Measurements from ENCODE around the gene TEX29.

TEX29 gene

GRCh38 chr13:111370570-111371535 lies 50.4 kb downstream of the TEX29 start:
- no peak for DNase-seq (ENCODE audit: low read depth)

- no peak for DNase-seq (ENCODE audit: low read depth)
Measured at GRCh38 chr13:111371720-111372119, 51.3 kb downstream of the TEX29 start.

GRCh38 chr13:111372651-111373425 lies 52.4 kb downstream of the TEX29 start:
- no peak for DNase-seq (ENCODE audit: low read depth)

GRCh38 chr13:111373486-111373885 lies 53.0 kb downstream of the TEX29 start:
- no peak for DNase-seq (ENCODE audit: low read depth)

GRCh38 chr13:111380431-111380830 lies 60.0 kb downstream of the TEX29 start:
- no peak for DNase-seq (ENCODE audit: low read depth)

GRCh38 chr13:111382411-111382810 lies 62.0 kb downstream of the TEX29 start:
- DNase-seq (ENCODE audit: low read depth): no peak

GRCh38 chr13:111382877-111383276 lies 62.4 kb downstream of the TEX29 start:
- no peak for DNase-seq (ENCODE audit: low read depth)

GRCh38 chr13:111383591-111384440 lies 63.4 kb downstream of the TEX29 start:
- no peak for DNase-seq (ENCODE audit: low read depth)

GRCh38 chr13:111384441-111385182 lies 64.2 kb downstream of the TEX29 start:
- DNase-seq (ENCODE audit: low read depth): no peak

- DNase-seq (ENCODE audit: low read depth): no peak
Measured at GRCh38 chr13:111385183-111385857, 64.9 kb downstream of the TEX29 start.

- no peak for DNase-seq (ENCODE audit: low read depth)
Measured at GRCh38 chr13:111387026-111387871, 66.8 kb downstream of the TEX29 start.

- DNase-seq (ENCODE audit: low read depth): no peak
Measured at GRCh38 chr13:111387945-111388600, 67.6 kb downstream of the TEX29 start.

GRCh38 chr13:111388851-111389500 lies 68.5 kb downstream of the TEX29 start:
- DNase-seq (ENCODE audit: low read depth): no peak

- no peak for DNase-seq (ENCODE audit: low read depth)
Measured at GRCh38 chr13:111389621-111390521, 69.4 kb downstream of the TEX29 start.

- DNase-seq (ENCODE audit: low read depth): no peak
Measured at GRCh38 chr13:111390522-111391270, 70.3 kb downstream of the TEX29 start.

- no peak for DNase-seq (ENCODE audit: low read depth)
Measured at GRCh38 chr13:111392486-111392885, 72.0 kb downstream of the TEX29 start.

- no peak for DNase-seq (ENCODE audit: low read depth)
Measured at GRCh38 chr13:111393221-111393790, 72.9 kb downstream of the TEX29 start.
